ENCODE results near the gene SLC6A19. TPM values are rescaled to one million over a fixed set of nuclear protein-coding genes. Genes with fewer than 3 reads are reported as not detected.

The SLC6A19 gene
- total and polyA plus RNA-seq, 2 of the 4 experiments (the other 2 are of a cell fraction): not detected

- no peak overlapping the region for H3K14ac ChIP-seq (replicated peaks; ENCODE audit: low read depth, low read length)
- no peaks in the 10 kb centered on the region; the same call in 1 of the 2 replicates for H3K27me3 ChIP-seq (ENCODE audit: control insufficient read depth, insufficient read depth, low read length)
- no peak overlapping the region for H4K91ac ChIP-seq (ENCODE audit: insufficient read depth, low read depth, low read length)
- ChIA-PET POLR2A (ENCODE audit: unreplicated experiment) (no interaction called here), CTCF (no interaction called here)
- no peak overlapping the region for H4K5ac ChIP-seq (ENCODE audit: low read depth, low read length)
- H3K9me3 ChIP-seq (ENCODE audit: control insufficient read depth, insufficient read depth, low read length): peaks cover 13% of the 10 kb centered on the region; the same call in 1 of the 2 replicates
- DNase-seq (no peak), ATAC-seq (ENCODE audit: low read depth) (no peak)
- H3K4ac ChIP-seq (ENCODE audit: low read depth, low read length): no peak overlapping the region
- dilution Hi-C loops (cut with HindIII; ENCODE audit: low sequenced_read_pairs, unreplicated experiment) (no loop called here), in situ Hi-C loops (cut with MboI; ENCODE audit: low sequenced_read_pairs) (no loop called here), intact Hi-C loops (cut with micrococcal nuclease) (no loop called here)
- H2AFZ ChIP-seq (replicated peaks; ENCODE audit: low read length, poor library complexity): no peak overlapping the region
- H2BK15ac ChIP-seq (ENCODE audit: low read depth, low read length): no peak overlapping the region
- H3K36me3 ChIP-seq (ENCODE audit: control insufficient read depth, insufficient read depth, low read length): no peaks in the 10 kb centered on the region
- H4K8ac ChIP-seq (ENCODE audit: low read depth in 2 of 2, low read length in 2 of 2): no peak overlapping the region
- H2AK5ac ChIP-seq (ENCODE audit: low read depth, low read length): no peak overlapping the region
- no peak overlapping the region for H2BK120ac ChIP-seq (ENCODE audit: low read depth, low read length)
- H3K23ac ChIP-seq (ENCODE audit: low read depth, low read length): no peak overlapping the region
- no peak overlapping the region for H3K27ac ChIP-seq (ENCODE audit: insufficient read depth, low read length)
- H3K9ac ChIP-seq (ENCODE audit: low read depth, low read length): no peak overlapping the region
- H3K4me1 ChIP-seq (ENCODE audit: control insufficient read depth, insufficient read depth, low read length): no peaks in the 10 kb centered on the region
- no peaks in the 10 kb centered on the region for H4K20me1 ChIP-seq (ENCODE audit: insufficient read depth, low read length)
- no peak overlapping the region for H3K56ac ChIP-seq (ENCODE audit: extremely low read depth, insufficient read depth, low read length)
- H3K18ac ChIP-seq (ENCODE audit: low read depth, low read length): no peak overlapping the region
- H3K4me3 ChIP-seq (ENCODE audit: insufficient read depth, low read depth, low read length): no peak overlapping the region
- no TSS peak for BruUV-seq (replicated peaks)
- 14% methylated on average over 1 of the region's 8 CpGs; no CpG with 5 or more reads in 1 of the 2 experiments for WGBS, 2 experiments (ENCODE audit: extremely low coverage in 2 of 2, insufficient read length in 1 of 2)
- H2BK20ac ChIP-seq (ENCODE audit: low read depth, low read length): no peak overlapping the region
- no peak overlapping the region for H2BK5ac ChIP-seq (ENCODE audit: low read depth, low read length, poor library complexity, severe bottlenecking)
- H3K4me2 ChIP-seq (ENCODE audit: low read depth, low read length): no peak overlapping the region
- H3K79me1 ChIP-seq (ENCODE audit: low read depth in 1 of 2, low read length in 2 of 2): no peaks in the 10 kb centered on the region
- TF ChIP-seq CTCF (conservative IDR thresholded peaks at IDR 0.05; ENCODE audit: low read depth, low read length) (no peak), MXI1 (IDR thresholded peaks at IDR 0.05; ENCODE audit: borderline replicate concordance, low read depth, low read length) (no peak), ELK1 (IDR thresholded peaks at IDR 0.05; ENCODE audit: borderline replicate concordance, low read depth, low read length) (no peak), RAD21 (IDR thresholded peaks at IDR 0.05; ENCODE audit: low read length) (no peak), USF2 (IDR thresholded peaks at IDR 0.05; ENCODE audit: low read depth, low read length) (no peak), BHLHE40 (IDR thresholded peaks at IDR 0.05; ENCODE audit: low read depth, low read length) (no peak), FOS (IDR thresholded peaks at IDR 0.05; ENCODE audit: low read depth, low read length) (no peak), MAZ (IDR thresholded peaks at IDR 0.05; ENCODE audit: borderline replicate concordance, low read depth, low read length) (no peak)
- H3K9me1 ChIP-seq (ENCODE audit: insufficient read depth, low read length): no peaks in the 10 kb centered on the region
- peak overlapping the region; percentile 24 for H2AK9ac ChIP-seq (replicated peaks; ENCODE audit: low read depth, low read length, poor library complexity)
These were observed 34.0 kb downstream of the SLC6A19 start for GRCh38 chr5:1235379-1235778.

Measured in IMR-90 (cell line).